ENCODE measurements around the gene SAAL1. TPM values are rescaled to one million over a fixed set of nuclear protein-coding genes. Genes with fewer than 3 reads are reported as not detected.
A peak's percentile ranks its signal among the peaks of the same experiment; 100 is the strongest.

SAAL1 gene
- total and polyA plus RNA-seq, 5 donors = 5.9 to 10.4 (median 9.0) TPM

DNA sequence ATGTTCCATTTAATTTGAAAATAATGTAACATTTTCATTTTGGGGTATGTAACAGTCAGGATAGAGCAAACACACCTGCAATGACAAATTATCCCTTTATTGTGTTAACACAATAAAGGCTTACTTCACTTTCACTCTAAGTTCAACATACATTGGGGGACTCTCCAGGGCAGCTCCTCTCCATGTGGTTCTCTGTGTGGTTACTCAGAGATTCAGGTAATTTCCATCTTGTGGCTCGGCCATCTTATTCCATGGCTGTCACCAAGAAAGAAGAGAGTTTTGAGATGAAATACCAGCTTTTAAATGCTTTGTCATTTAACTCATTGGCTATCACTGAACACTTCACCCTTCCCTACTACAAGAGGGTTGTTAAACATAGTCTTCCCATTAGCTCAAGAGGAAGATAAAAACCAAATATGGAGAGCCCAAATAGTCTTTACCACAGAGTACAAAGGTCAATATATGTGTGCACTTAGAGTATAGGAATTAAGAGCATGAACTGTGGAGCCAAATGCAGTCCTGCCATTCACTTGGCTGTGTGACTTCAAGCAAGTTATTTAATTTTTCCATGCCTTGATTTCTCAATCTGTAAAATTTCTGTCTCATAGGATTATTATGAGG, 49.2 kb downstream of the SAAL1 start:
- intact Hi-C loops (cut with DNase I) = no loop called here
- WGBS = 88% methylated on average over 1 of the region's 1 CpG
- no peak overlapping the region for H3K27ac ChIP-seq (ENCODE audit: low read length)

DNA sequence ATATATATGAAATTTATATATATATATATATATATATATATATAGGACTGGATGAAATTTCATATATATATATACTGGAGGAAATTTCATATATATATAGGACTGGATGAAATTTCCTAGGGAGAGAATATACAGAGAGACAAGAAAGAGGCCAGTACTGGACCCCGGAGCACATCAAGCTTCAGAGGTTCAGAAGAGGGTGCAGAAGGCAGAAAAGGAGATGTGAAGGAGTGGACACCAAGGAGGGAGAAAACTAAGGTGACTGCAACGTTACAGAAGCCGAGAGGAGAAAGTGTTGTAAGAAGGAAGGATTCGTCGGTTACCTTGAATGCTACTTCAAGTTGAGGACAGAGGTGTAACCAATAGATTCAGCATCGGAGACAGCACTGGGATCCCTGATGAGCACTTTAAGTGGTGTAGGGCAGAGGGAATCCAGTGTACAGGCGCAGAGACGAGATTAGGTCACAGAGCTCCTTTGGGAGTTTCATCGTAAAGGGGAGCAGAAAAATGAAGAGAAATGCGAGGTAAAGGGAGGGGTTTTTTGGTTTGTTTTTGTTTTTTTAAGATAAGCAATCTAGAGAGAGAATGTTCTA, 51.3 kb downstream of the SAAL1 start:
- no peaks in the 10 kb centered on the region for H3K9me3 ChIP-seq (ENCODE audit: control insufficient read depth, low read length)
- no peak overlapping the region for H3K4me3 ChIP-seq (ENCODE audit: low read length)
- no peaks in the 10 kb centered on the region for H3K4me1 ChIP-seq (ENCODE audit: control insufficient read depth, insufficient read depth, low read length)
- intact Hi-C loops (cut with DNase I) = no loop called here
- no peak overlapping the region for H3K27ac ChIP-seq (ENCODE audit: low read length)
- ATAC-seq (no peak), DNase-seq (no peak)
- WGBS = 84% methylated on average over 10 of the region's 10 CpGs
- no peaks in the 10 kb centered on the region for H3K27me3 ChIP-seq (ENCODE audit: control insufficient read depth, insufficient read depth)

More for the DNA sequence above, 49.2 kb downstream of the SAAL1 start:
- H3K4me1 ChIP-seq (ENCODE audit: control insufficient read depth, insufficient read depth, low read length) = no peaks in the 10 kb centered on the region
- H3K9me3 ChIP-seq (ENCODE audit: control insufficient read depth, low read length) = no peaks in the 10 kb centered on the region
- H3K27me3 ChIP-seq (ENCODE audit: control insufficient read depth, insufficient read depth) = no peaks in the 10 kb centered on the region
- no peak for DNase-seq
- no peak for ATAC-seq
- no peak overlapping the region for H3K4me3 ChIP-seq (ENCODE audit: low read length)

DNA sequence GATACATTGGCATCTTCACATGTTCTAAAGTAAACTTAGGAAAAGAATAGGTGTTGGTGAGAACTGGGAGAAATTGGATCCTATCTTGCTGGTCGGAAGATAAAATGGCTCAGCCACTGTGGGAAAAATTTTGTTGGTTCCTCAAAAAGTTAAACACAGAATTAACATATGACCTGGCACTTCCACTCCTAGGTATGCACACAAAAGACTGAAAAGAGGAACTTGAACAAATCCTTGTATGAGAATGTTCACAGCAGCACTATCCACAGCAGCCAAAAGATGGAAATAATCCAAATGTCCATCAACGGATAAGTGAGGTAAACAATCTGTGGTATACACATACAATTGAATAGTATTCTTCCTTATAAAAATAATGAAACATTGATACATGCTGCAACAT, 55.0 kb downstream of the SAAL1 start:
- intact Hi-C loops (cut with DNase I) = no loop called here

DNA sequence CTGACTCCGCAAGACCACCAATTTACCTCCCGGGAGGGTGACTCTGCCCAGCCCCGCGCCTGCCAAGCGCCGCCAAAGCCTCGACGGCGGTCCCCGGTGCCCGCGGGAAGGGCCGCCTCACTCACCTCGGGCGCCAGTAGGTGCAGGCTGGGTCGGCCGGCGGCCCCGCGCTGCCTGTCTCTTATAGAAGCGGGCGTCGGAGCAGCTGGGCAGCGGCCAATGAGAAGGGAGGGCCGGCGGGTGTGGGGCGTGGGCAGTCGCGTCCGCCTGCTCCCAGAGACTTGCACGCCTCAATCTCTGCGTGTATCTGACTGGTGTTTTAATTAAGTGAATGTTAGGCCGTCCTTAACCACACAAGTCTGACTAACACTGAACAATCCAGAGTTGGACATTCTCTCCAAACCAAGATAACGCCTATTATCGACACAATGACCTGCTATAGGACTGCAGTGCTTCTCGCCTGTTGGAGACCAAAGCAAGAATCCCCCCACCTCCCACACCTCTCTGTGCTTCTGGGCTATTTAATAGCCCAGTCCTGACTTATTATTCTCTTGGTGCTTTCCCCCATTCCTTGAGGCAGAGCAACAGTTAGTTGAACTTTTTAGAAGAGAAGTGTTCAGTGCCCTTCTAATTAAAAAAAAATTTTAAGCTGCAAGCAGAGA, 59.6 kb downstream of the SAAL1 start, which contains the start of gene TPH1:
TPH1 (minus strand) TSS at position 154 of the 662 bp plus-strand sequence. CDS start 5,507 bp downstream, outside the sequence.
- Histone ChIP-seq H3K4me3 (ENCODE audit: low read length) (peak within 1 kb of the TSS; percentile 29), H3K27ac (ENCODE audit: low read length) (no peak within 1 kb of the TSS), H3K9me3 (ENCODE audit: control insufficient read depth, low read length) (no peaks in the 10 kb centered on the region), H3K4me1 (ENCODE audit: control insufficient read depth, insufficient read depth, low read length) (no peaks in the 10 kb centered on the region), H3K27me3 (ENCODE audit: control insufficient read depth, insufficient read depth) (no peaks in the 10 kb centered on the region)
- WGBS = 6% methylated on average over 36 of the region's 36 CpGs
- peak; percentile 66 to 80 (median 80) for DNase-seq
- intact Hi-C loops (cut with DNase I) = no loop called here
- ATAC-seq = peak; percentile 85 to 90

More for the DNA sequence above, 55.0 kb downstream of the SAAL1 start:
- no peak overlapping the region for H3K4me3 ChIP-seq (ENCODE audit: low read length)
- WGBS = 62% methylated on average over 2 of the region's 2 CpGs
- H3K4me1 ChIP-seq (ENCODE audit: control insufficient read depth, insufficient read depth, low read length) = no peaks in the 10 kb centered on the region
- ATAC-seq (no peak), DNase-seq (no peak)
- H3K9me3 ChIP-seq (ENCODE audit: control insufficient read depth, low read length) = no peaks in the 10 kb centered on the region
- H3K27ac ChIP-seq (ENCODE audit: low read length) = no peak overlapping the region
- no peaks in the 10 kb centered on the region for H3K27me3 ChIP-seq (ENCODE audit: control insufficient read depth, insufficient read depth)

DNA sequence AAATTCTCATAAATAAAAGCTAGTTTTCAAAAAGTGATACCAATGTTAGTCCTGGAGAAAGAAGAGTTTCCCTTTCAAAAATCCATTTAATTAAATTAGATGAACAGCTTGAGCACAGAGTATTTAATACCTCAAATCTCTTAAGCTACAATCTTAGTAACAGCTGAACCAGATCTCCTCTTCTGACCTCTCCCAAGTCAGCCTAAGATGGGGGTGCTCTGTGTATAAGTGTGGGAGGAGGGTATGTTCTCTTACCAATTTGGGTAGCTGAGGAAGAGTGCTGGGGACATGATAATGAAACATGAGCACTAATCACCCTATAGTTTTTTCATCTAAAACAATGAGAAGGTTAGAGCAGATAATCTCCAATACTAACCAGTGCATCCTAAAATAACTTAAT, 69.4 kb downstream of the SAAL1 start:
- Histone ChIP-seq H3K9me3 (ENCODE audit: control insufficient read depth, low read length) (no peaks in the 10 kb centered on the region), H3K27ac (ENCODE audit: low read length) (no peak overlapping the region), H3K4me1 (ENCODE audit: control insufficient read depth, insufficient read depth, low read length) (no peaks in the 10 kb centered on the region), H3K27me3 (ENCODE audit: control insufficient read depth, insufficient read depth) (no peaks in the 10 kb centered on the region), H3K4me3 (ENCODE audit: low read length) (no peak overlapping the region)
- DNase-seq = no peak
- intact Hi-C loops (cut with DNase I) = no loop called here
- ATAC-seq = no peak

Other genes with a start within 250 kb of the SAAL1 start
- 10 to 100 TPM; 30.8 to 41.0 (median 31.3) TPM for gene SERGEF, start 93.0 kb downstream of the SAAL1 start, total RNA-seq
- 44.7 TPM for gene SERGEF, start 93.0 kb downstream of the SAAL1 start, polyA plus RNA-seq
- under 1 TPM; 0.15 to 0.31 (median 0.25) TPM for gene TPH1, start 59.8 kb downstream of the SAAL1 start, total RNA-seq
- 0.11 TPM for gene TPH1, start 59.8 kb downstream of the SAAL1 start, polyA plus RNA-seq
- not detected for gene MRGPRX3, start 26.5 kb upstream of the SAAL1 start, total RNA-seq
- gene MRGPRX3, start 26.5 kb upstream of the SAAL1 start, polyA plus RNA-seq = not detected
- gene MRGPRX4, start 66.8 kb upstream of the SAAL1 start, total RNA-seq = not detected
- gene MRGPRX4, start 66.8 kb upstream of the SAAL1 start, polyA plus RNA-seq = not detected
- not detected for gene SAA4, start 130.7 kb upstream of the SAAL1 start, total RNA-seq
- not detected for gene SAA4, start 130.7 kb upstream of the SAAL1 start, polyA plus RNA-seq
- gene SAA2, start 142.6 kb upstream of the SAAL1 start, total RNA-seq = 1 to 10 TPM in 1 of 4 donors, under 1 TPM in 2, not detected in 1; 0.59 to 5.5 (median 0.97) TPM
- gene SAA2, start 142.6 kb upstream of the SAAL1 start, polyA plus RNA-seq = 14.9 TPM
- 10 to 100 TPM in 1 of 4 donors, 1 to 10 TPM in 2, not detected in 1; 2.2 to 24.8 (median 2.4) TPM for gene SAA1, start 160.2 kb upstream of the SAAL1 start, total RNA-seq
- gene SAA1, start 160.2 kb upstream of the SAAL1 start, polyA plus RNA-seq = 106 TPM
- 10 to 100 TPM; 12.3 to 13.7 (median 12.6) TPM for gene HPS5, start 216.1 kb upstream of the SAAL1 start, total RNA-seq
- 6.7 TPM for gene HPS5, start 216.1 kb upstream of the SAAL1 start, polyA plus RNA-seq
- 10 to 100 TPM; 23.9 to 26.3 (median 24.5) TPM for gene GTF2H1, start 216.5 kb upstream of the SAAL1 start, total RNA-seq
- 14.4 TPM for gene GTF2H1, start 216.5 kb upstream of the SAAL1 start, polyA plus RNA-seq